Stomach (tissue), 9 donors: ENCODE results near the gene ALK. TPM values are rescaled to one million over a fixed set of nuclear protein-coding genes. Genes with fewer than 3 reads are reported as not detected.
A peak's percentile ranks its signal among the peaks of the same experiment; 100 is the strongest.

Experiments used
- DNase-seq, 2 donors: peaks; one replicate each; pipeline versions ENCODE4 v3.0.0 to v3.0.0-alpha.2; 2013 to 2019
- H3K27ac ChIP-seq, 5 donors: fragments of 200-600 bp in 4 of 5; sonication (generic) in 4 of 5; one replicate each; pipeline ENCODE4 v1.5.1; 2013 to 2019; ENCODE audit warnings: mild to moderate bottlenecking in 1 of 5, moderate library complexity in 1 of 5
- H3K27me3 ChIP-seq, 3 donors: fragments of 200-600 bp; sonication (generic); one replicate each; pipeline ENCODE4 v1.5.1; 2017 to 2019; ENCODE audit warnings: mixed run types in 1 of 3
- H3K36me3 ChIP-seq, 4 donors: fragments of 200-600 bp; sonication (generic); 1 replicate in 3 of 4; 2 replicates in 1 of 4; pipeline ENCODE4 v1.5.1; 2016 to 2019
- H3K4me1 ChIP-seq, 4 donors: fragments of 200-600 bp; sonication (generic); one replicate each; pipeline ENCODE4 v1.5.1; 2016 to 2019
- H3K4me3 ChIP-seq, 4 donors: fragments of 200-600 bp; sonication (generic) in 3 of 4; one replicate each; pipeline ENCODE4 v1.5.1; 2016 to 2019; ENCODE audit warnings: mild to moderate bottlenecking in 1 of 4
- H3K9me3 ChIP-seq, 4 donors: fragments of 200-600 bp; sonication (generic); one replicate each; pipeline ENCODE4 v1.5.1; 2016 to 2019
- EP300 ChIP-seq: sonication (generic); formaldehyde crosslinking; IDR thresholded peaks from one replicate; pipeline ENCODE4 v1.6.1; 2017; ENCODE audit warnings: antibody characterized with exemption
- POLR2A ChIP-seq, 4 donors: fragments of 450-650 bp; IDR thresholded peaks; one replicate each; pipeline ENCODE4 v1.6.1; 2016; ENCODE audit warnings: antibody characterized with exemption in 4 of 4, control low read depth in 2 of 4, mild to moderate bottlenecking in 1 of 4, moderate library complexity in 1 of 4
- POLR2AphosphoS5 ChIP-seq, 3 donors: sonication (generic); formaldehyde crosslinking; IDR thresholded peaks; one replicate each; pipeline ENCODE4 v1.6.1; 2016; ENCODE audit warnings: antibody characterized with exemption in 3 of 3
- WGBS, 5 donors: extraction: QIAGEN DNeasy Blood & Tissue Kit in 3 of 5; methylation state at CpG; one replicate each; pipeline versions ENCODE4 v1.1.5 to v1.1.7; 2013 to 2018; 5-methylcytosine and 5-hydroxymethylcytosine counted together
- intact Hi-C: fragments of 100-400 bp; cut with DNase I; formaldehyde crosslinking; loops from one replicate; pipeline ENCODE4 v1.15.1; 2023; ENCODE audit warnings: low total_unique reads
- polyA plus RNA-seq, 3 donors: library from polyadenylated mRNA; stranded (reverse); fragments of 200-250 nt; gene quantifications; one replicate each; pipeline ENCODE4 v1.2.3, GENCODE V29; 2013
- total RNA-seq, 5 donors: library from RNA; depleted of rRNA; stranded (reverse); fragments of >200 nt; gene quantifications; one replicate each; pipeline versions ENCODE4 v1.1.0 to v1.2.3, GENCODE V29; 2014 to 2016
- TF ChIP-seq, protein P1 (sequence below), 7 experiments: fragments of 450-650 bp in 4 of 7; fragments of 200-600 bp in 3 of 7; sonication (generic) in 3 of 7; IDR thresholded peaks; one replicate each; pipeline ENCODE4 v1.5.1; 2016 to 2019; ENCODE audit warnings: antibody characterized with exemption in 7 of 7, control low read depth in 2 of 7, mild to moderate bottlenecking in 1 of 7
- donor health status: healthy with polysubstance abuse.
- donor health status: Bipolar disorder and iron deficiency.
- donor health status: healthy.

The ALK gene
- total and polyA plus RNA-seq, 8 donors, result 0.13 to 0.92 TPM; not detected in 6

DNA sequence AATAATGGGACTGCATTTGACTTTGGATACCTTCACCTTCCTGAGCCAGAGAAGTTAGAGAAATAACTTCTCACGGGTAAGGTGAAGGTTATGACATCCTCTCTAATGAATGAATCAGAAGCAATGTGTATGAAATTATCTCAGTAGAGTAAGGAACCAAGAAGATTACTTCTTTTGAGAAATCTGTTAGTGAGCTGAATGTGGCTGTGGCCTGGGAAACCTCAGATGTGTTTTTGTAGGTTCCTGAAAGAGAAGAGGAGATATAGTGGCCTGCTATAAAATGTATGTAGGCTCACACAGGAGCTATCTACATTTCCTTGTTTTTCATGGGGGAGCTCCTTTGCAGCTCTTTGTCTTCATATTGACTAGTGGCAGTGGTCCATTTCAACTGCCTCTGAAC, 543.6 kb downstream of the ALK start:
- TF ChIP-seq POLR2AphosphoS5 (IDR thresholded peaks at IDR 0.05), result no peak
- TF ChIP-seq, protein P1, sequence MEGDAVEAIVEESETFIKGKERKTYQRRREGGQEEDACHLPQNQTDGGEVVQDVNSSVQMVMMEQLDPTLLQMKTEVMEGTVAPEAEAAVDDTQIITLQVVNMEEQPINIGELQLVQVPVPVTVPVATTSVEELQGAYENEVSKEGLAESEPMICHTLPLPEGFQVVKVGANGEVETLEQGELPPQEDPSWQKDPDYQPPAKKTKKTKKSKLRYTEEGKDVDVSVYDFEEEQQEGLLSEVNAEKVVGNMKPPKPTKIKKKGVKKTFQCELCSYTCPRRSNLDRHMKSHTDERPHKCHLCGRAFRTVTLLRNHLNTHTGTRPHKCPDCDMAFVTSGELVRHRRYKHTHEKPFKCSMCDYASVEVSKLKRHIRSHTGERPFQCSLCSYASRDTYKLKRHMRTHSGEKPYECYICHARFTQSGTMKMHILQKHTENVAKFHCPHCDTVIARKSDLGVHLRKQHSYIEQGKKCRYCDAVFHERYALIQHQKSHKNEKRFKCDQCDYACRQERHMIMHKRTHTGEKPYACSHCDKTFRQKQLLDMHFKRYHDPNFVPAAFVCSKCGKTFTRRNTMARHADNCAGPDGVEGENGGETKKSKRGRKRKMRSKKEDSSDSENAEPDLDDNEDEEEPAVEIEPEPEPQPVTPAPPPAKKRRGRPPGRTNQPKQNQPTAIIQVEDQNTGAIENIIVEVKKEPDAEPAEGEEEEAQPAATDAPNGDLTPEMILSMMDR (IDR thresholded peaks at IDR 0.05), result no peak
- no peak for TF ChIP-seq EP300
- TF ChIP-seq POLR2A (IDR thresholded peaks at IDR 0.05), result no peak
- Histone ChIP-seq H3K27ac (no peak overlapping the region), H3K9me3 (no peaks in the 10 kb centered on the region), H3K27me3 (no peaks in the 10 kb centered on the region), H3K36me3 (no peaks in the 10 kb centered on the region), H3K4me1 (no peaks in the 10 kb centered on the region), H3K4me3 (no peak overlapping the region)
- intact Hi-C loops, result no loop called here
- DNase-seq, result no peak
- WGBS, 5 donors, result 77 to 91% (median 88%) methylated on average over 1 of the region's 1 CpG

DNA sequence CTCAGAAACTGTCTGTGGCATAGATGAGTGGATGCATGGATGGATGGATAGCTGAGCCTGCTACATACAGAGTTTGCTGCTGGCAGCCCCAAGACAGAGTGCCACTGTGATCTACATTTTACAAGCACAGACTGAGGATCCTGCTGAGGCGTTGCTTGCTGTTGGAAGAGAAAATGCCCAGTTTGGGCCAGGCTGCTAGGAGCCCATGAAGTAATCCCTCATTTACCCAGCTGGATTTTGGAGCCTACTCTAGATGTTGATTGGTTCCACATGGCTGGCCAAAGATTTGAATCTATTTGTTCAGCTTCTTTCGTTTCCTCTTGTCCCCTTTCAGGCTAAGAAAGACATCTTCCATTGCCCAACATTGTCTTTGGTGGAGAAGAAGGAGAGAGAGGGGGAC, 544.8 kb downstream of the ALK start:
- H3K9me3 ChIP-seq, result no peaks in the 10 kb centered on the region
- intact Hi-C loops, result no loop called here
- no peaks in the 10 kb centered on the region for H3K27me3 ChIP-seq
- no peak overlapping the region for H3K4me3 ChIP-seq
- H3K27ac ChIP-seq, result no peak overlapping the region
- H3K36me3 ChIP-seq, result no peaks in the 10 kb centered on the region
- H3K4me1 ChIP-seq, result no peaks in the 10 kb centered on the region
- TF ChIP-seq, protein P1 (IDR thresholded peaks at IDR 0.05), result no peak
- TF ChIP-seq POLR2A (IDR thresholded peaks at IDR 0.05), result no peak
- no peak for TF ChIP-seq EP300
- no peak for TF ChIP-seq POLR2AphosphoS5 (IDR thresholded peaks at IDR 0.05)
- WGBS, 5 donors, result 75 to 82% (median 78%) methylated on average over 2 of the region's 2 CpGs
- DNase-seq, result no peak

DNA sequence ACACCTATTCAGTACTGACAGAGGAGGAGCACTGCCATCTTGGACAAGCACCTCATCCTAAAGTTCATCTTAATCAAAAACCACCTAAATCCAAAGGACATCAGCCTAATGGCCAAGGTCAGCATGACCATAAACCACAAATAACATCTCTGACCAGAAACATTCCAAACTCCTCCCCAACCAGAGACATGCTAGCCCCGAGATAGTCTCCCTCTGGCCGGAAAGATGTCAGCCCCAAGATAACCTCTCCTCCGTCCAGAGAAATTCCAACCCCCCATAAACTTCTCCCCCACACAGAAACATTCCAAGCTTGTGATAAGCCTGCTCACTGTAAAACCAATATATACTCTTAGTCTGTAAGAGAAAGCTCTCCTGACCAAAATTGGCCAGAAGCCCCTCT, 545.5 kb downstream of the ALK start:
- H3K27me3 ChIP-seq, result no peaks in the 10 kb centered on the region
- H3K4me3 ChIP-seq, result no peak overlapping the region
- H3K4me1 ChIP-seq, result no peaks in the 10 kb centered on the region
- intact Hi-C loops, result no loop called here
- no peaks in the 10 kb centered on the region for H3K9me3 ChIP-seq
- 67 to 85% (median 79%) methylated on average over 3 of the region's 3 CpGs for WGBS, 5 donors
- H3K36me3 ChIP-seq, result no peaks in the 10 kb centered on the region
- no peak overlapping the region for H3K27ac ChIP-seq
- DNase-seq, result no peak
- TF ChIP-seq EP300, result no peak
- no peak for TF ChIP-seq POLR2AphosphoS5 (IDR thresholded peaks at IDR 0.05)
- TF ChIP-seq, protein P1 (IDR thresholded peaks at IDR 0.05), result no peak
- TF ChIP-seq POLR2A (IDR thresholded peaks at IDR 0.05), result no peak

DNA sequence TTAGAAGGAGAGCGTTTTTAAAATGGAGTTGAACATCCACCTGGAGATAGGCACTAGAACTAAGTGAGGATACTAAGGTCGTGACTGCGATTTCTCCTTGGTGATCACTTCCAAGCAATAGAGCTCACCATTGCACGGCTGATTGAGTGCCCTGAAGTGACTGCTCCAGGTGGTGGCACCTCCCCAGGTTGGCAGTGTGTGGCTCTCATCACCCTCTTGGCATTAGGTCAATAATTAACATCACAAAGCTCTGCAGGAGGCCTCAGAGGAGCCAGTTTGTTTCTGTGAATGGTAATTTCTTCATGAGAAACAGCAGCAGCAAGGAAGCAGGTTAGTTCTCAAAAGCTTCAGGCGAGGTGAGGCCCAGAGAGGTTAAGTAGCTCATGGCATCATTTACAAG, 546.6 kb downstream of the ALK start:
- TF ChIP-seq, protein P1 (IDR thresholded peaks at IDR 0.05), result no peak
- TF ChIP-seq EP300 (no peak), POLR2A (IDR thresholded peaks at IDR 0.05) (no peak), POLR2AphosphoS5 (IDR thresholded peaks at IDR 0.05) (no peak)
- Histone ChIP-seq H3K4me3 (no peak overlapping the region), H3K9me3 (no peaks in the 10 kb centered on the region), H3K4me1 (no peaks in the 10 kb centered on the region), H3K36me3 (no peaks in the 10 kb centered on the region), H3K27ac (no peak overlapping the region), H3K27me3 (no peaks in the 10 kb centered on the region)
- DNase-seq, result peak in 1 of 2 donors; percentile 21
- WGBS, 5 donors, result 63 to 72% (median 70%) methylated on average over 5 of the region's 5 CpGs
- intact Hi-C loops, result no loop called here
